Measurements from ENCODE around the gene B4GALNT3. TPM values are rescaled to one million over a fixed set of nuclear protein-coding genes. Genes with fewer than 3 reads are reported as not detected.

The B4GALNT3 gene
- total RNA-seq, 4 donors from 2014 or later, result 0.20 to 1.9 (median 0.82) TPM

DNA sequence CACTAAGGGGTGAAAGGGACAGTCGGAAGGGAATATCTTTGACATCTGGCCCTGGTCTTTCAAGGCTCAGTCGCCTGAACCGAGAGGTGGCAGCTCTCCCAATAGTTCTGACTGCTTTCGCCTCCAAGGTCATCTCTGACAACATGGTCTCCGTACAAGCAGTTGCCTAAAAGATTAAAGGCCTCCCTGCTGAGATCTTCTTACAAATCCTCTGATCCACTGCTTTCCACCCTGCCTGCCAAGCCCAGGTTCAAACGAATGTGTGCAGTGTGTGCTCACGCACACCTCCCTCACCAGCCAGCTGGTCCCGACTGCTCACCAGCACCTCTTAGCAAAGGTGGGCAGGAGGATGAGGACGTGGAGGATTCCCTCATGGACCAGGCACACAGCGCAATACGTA lies 10.4 kb downstream of the B4GALNT3 start:
- Histone ChIP-seq H3K4me3 (no peak overlapping the region), H3K9me3 (no peaks in the 10 kb centered on the region), H3K27ac (peak overlapping the region in 2 of 4 donors; percentile 31 to 62), H3K27me3 (no peaks in the 10 kb centered on the region), H3K4me1 (peaks cover 3% of the 10 kb centered on the region in 2 donors), H3K36me3 (no peaks in the 10 kb centered on the region)
- DNase-seq (no peak), ATAC-seq (peak in 1 of 2 donors; percentile 41)
- TF ChIP-seq, protein P1, sequence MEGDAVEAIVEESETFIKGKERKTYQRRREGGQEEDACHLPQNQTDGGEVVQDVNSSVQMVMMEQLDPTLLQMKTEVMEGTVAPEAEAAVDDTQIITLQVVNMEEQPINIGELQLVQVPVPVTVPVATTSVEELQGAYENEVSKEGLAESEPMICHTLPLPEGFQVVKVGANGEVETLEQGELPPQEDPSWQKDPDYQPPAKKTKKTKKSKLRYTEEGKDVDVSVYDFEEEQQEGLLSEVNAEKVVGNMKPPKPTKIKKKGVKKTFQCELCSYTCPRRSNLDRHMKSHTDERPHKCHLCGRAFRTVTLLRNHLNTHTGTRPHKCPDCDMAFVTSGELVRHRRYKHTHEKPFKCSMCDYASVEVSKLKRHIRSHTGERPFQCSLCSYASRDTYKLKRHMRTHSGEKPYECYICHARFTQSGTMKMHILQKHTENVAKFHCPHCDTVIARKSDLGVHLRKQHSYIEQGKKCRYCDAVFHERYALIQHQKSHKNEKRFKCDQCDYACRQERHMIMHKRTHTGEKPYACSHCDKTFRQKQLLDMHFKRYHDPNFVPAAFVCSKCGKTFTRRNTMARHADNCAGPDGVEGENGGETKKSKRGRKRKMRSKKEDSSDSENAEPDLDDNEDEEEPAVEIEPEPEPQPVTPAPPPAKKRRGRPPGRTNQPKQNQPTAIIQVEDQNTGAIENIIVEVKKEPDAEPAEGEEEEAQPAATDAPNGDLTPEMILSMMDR (IDR thresholded peaks at IDR 0.05 in 4 of 5, conservative IDR thresholded peaks at IDR 0.05 in 1 of 5), result no peak
- TF ChIP-seq POLR2A (IDR thresholded peaks at IDR 0.05), result no peak
- in situ Hi-C loops (cut with MboI; ENCODE audit: low sequenced_read_pairs in 4 of 4) (no loop called here), intact Hi-C loops (cut with DNase I; ENCODE audit: low total_unique reads) (no loop called here)

DNA sequence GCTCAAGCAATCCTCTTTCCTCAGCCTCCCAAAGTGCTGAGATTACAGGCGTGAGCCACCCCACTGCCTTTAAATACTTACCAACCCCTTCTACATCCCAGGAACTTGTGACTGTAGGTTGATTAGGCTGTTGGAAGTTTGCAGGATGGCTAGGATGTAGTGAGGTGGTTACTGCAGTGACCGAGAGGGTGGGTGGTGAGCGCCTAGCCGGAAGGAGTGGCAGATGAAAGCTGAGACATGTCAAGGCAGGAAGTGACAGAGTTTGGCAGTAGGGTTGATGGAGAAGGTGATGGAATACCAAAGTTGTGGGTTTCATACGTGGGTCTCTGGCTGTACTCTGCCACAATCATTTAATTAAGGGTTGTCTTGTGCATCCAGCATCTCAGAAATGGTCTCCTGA lies 13.5 kb downstream of the B4GALNT3 start:
- ATAC-seq, result no peak
- no peak for DNase-seq
- Histone ChIP-seq H3K4me1 (no peaks in the 10 kb centered on the region), H3K9me3 (no peaks in the 10 kb centered on the region), H3K27ac (no peak overlapping the region), H3K27me3 (no peaks in the 10 kb centered on the region), H3K36me3 (no peaks in the 10 kb centered on the region), H3K4me3 (no peak overlapping the region)
- TF ChIP-seq, protein P1 (IDR thresholded peaks at IDR 0.05 in 4 of 5, conservative IDR thresholded peaks at IDR 0.05 in 1 of 5), result no peak
- TF ChIP-seq POLR2A (IDR thresholded peaks at IDR 0.05), result no peak
- in situ Hi-C loops (cut with MboI; ENCODE audit: low sequenced_read_pairs in 4 of 4), result no loop called here
- intact Hi-C loops (cut with DNase I; ENCODE audit: low total_unique reads), result no loop called here

DNA sequence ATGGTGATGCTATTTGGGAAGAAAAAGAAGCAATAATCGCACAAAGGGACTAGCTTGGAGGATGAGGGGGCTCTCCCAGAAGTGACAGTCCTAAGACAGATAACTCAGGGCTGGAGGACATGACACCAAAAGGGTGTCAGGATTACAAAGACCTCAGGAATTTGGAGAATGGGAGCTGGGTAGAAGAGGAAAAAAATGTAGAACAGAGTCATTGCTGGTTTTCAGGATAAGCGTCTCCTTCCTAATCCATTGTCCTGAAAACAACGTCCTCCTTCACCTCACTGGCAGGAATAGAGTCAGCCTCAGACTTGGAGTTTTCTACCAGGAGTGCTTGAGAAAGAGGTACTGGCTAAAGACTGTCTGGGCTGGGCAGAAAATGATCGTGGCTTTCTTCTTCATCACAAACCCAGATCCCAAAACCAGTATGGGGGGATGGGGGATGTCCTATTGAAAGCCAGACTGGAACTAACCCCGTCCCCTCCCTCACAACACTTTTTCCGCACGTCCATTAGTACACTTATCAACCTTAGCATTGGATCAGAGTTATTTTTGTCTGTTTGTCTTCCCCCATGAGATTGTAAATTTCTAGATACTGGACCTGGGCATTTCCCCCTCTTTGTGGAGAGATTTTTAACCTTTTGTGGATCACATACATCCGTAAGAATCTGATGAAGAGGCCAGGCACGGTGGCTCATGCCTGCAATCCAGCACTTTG lies 14.3 kb downstream of the B4GALNT3 start:
- H3K36me3 ChIP-seq, result no peaks in the 10 kb centered on the region
- H3K27ac ChIP-seq, result no peak overlapping the region
- H3K4me1 ChIP-seq, result no peaks in the 10 kb centered on the region
- DNase-seq (no peak), ATAC-seq (no peak)
- in situ Hi-C loops (cut with MboI; ENCODE audit: low sequenced_read_pairs in 4 of 4), result no loop called here
- no peak overlapping the region for H3K4me3 ChIP-seq
- no peaks in the 10 kb centered on the region for H3K9me3 ChIP-seq
- no peak for TF ChIP-seq POLR2A (IDR thresholded peaks at IDR 0.05)
- TF ChIP-seq, protein P1 (IDR thresholded peaks at IDR 0.05 in 4 of 5, conservative IDR thresholded peaks at IDR 0.05 in 1 of 5), result no peak
- intact Hi-C loops (cut with DNase I; ENCODE audit: low total_unique reads), result no loop called here
- no peaks in the 10 kb centered on the region for H3K27me3 ChIP-seq

DNA sequence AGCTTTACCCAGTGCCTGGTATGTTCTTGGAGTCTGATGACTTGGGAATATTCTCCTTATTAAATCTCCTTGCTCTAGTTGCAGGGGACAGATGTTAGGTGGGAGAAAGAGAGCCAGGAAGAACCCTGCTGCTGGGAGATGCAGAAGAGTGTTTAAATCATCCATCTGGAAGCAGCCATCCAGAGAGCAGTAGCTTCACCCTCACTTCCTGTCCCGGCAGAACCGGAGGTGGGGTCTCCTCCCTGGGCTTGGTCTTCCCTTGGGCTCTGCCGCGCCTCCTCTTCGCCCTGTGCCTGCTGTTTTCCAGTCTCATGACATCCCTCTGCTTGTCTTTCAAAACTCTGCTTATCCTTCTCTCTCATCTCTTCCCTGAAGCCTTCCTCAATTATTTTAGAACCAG lies 15.5 kb downstream of the B4GALNT3 start:
- ATAC-seq, result no peak
- Histone ChIP-seq H3K27me3 (no peaks in the 10 kb centered on the region), H3K9me3 (no peaks in the 10 kb centered on the region), H3K36me3 (no peaks in the 10 kb centered on the region), H3K4me1 (no peaks in the 10 kb centered on the region), H3K27ac (no peak overlapping the region), H3K4me3 (no peak overlapping the region)
- TF ChIP-seq POLR2A (IDR thresholded peaks at IDR 0.05), result no peak
- TF ChIP-seq, protein P1 (IDR thresholded peaks at IDR 0.05 in 4 of 5, conservative IDR thresholded peaks at IDR 0.05 in 1 of 5), result no peak
- in situ Hi-C loops (cut with MboI; ENCODE audit: low sequenced_read_pairs in 4 of 4) (no loop called here), intact Hi-C loops (cut with DNase I; ENCODE audit: low total_unique reads) (no loop called here)
- DNase-seq, result no peak

DNA sequence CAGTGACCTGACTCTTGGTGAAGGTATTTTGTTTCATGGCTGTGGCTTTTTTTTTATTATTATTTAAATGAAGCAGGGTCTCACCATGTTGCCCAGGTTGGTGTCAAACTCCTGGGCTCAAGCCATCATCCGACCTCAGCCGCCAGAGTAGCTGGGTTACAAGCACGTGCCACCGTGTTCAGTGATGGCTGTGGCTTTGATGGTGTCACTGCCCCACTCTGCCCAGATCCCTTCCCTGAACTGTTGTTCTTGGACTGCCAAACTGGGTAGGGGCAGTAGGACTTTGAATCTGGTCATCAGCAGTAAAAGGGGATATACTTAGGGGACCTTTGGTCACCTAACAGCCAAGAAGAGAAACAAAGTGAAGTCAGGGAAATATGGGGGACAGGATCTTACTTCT lies 19.4 kb downstream of the B4GALNT3 start:
- no peaks in the 10 kb centered on the region for H3K9me3 ChIP-seq
- H3K27me3 ChIP-seq, result no peaks in the 10 kb centered on the region
- no peak for DNase-seq
- in situ Hi-C loops (cut with MboI; ENCODE audit: low sequenced_read_pairs in 4 of 4) (no loop called here), intact Hi-C loops (cut with DNase I; ENCODE audit: low total_unique reads) (no loop called here)
- TF ChIP-seq POLR2A (IDR thresholded peaks at IDR 0.05), result no peak
- TF ChIP-seq, protein P1 (IDR thresholded peaks at IDR 0.05 in 4 of 5, conservative IDR thresholded peaks at IDR 0.05 in 1 of 5), result no peak
- H3K27ac ChIP-seq, result no peak overlapping the region
- no peak for ATAC-seq
- peaks cover 14 to 15% of the 10 kb centered on the region in 2 donors for H3K4me1 ChIP-seq
- no peak overlapping the region for H3K4me3 ChIP-seq
- no peaks in the 10 kb centered on the region for H3K36me3 ChIP-seq

Data from gastrocnemius medialis (tissue), 4 donors.